Mesenchymal stem cell (in vitro differentiated cells and primary cell): ENCODE results near the gene DLX4.

Source experiments
- DNase-seq: peaks from one replicate; pipeline ENCODE4 v3.0.0-alpha.2; 2013
- H2AFZ ChIP-seq: one replicate; pipeline ENCODE4 v1.6.1; 2013; ENCODE audit warnings: low read depth, mild to moderate bottlenecking, control low read depth, inconsistent platforms, low read length, moderate library complexity
- H2AK5ac ChIP-seq: 2 replicates; pipeline ENCODE4 v1.6.1; 2013; ENCODE audit warnings: low read length, moderate library complexity, mild to moderate bottlenecking, inconsistent platforms; ENCODE audit not compliant: severe bottlenecking
- H2BK120ac ChIP-seq: one replicate; pipeline ENCODE4 v1.6.1; 2013; ENCODE audit warnings: low read depth, mild to moderate bottlenecking, inconsistent platforms, low read length, moderate library complexity
- H2BK12ac ChIP-seq, 2 experiments: one replicate each; pipeline ENCODE4 v1.6.1; 2013; ENCODE audit warnings: inconsistent platforms in 2 of 2, low read length in 2 of 2, mild to moderate bottlenecking in 2 of 2, moderate library complexity in 2 of 2, control low read depth in 1 of 2
- H2BK15ac ChIP-seq: one replicate; pipeline ENCODE4 v1.6.1; 2013; ENCODE audit warnings: mild to moderate bottlenecking, low read depth, inconsistent platforms; ENCODE audit not compliant: poor library complexity, severe bottlenecking
- H2BK5ac ChIP-seq: 2 replicates; pipeline ENCODE4 v1.6.1; 2013; ENCODE audit warnings: low read depth, mild to moderate bottlenecking, low read length, control low read depth, inconsistent platforms; ENCODE audit not compliant: poor library complexity, severe bottlenecking
- H3K14ac ChIP-seq, 2 experiments: one replicate each; pipeline ENCODE4 v1.6.1; 2013; ENCODE audit warnings: inconsistent platforms in 2 of 2, low read length in 2 of 2, control low read depth in 1 of 2, mild to moderate bottlenecking in 1 of 2, moderate library complexity in 1 of 2
- H3K18ac ChIP-seq, 2 experiments: one replicate each; pipeline ENCODE4 v1.6.1; 2013; ENCODE audit warnings: inconsistent platforms in 2 of 2, low read length in 2 of 2, control low read depth in 1 of 2, low read depth in 1 of 2, mild to moderate bottlenecking in 1 of 2
- H3K23ac ChIP-seq, 2 experiments: one replicate each; pipeline ENCODE4 v1.6.1; 2013; ENCODE audit warnings: inconsistent platforms in 2 of 2, low read length in 2 of 2, mild to moderate bottlenecking in 2 of 2, moderate library complexity in 2 of 2, control low read depth in 1 of 2
- H3K27ac ChIP-seq: 2 replicates; pipeline ENCODE4 v1.5.1; 2013; ENCODE audit warnings: mild to moderate bottlenecking, moderate library complexity, low read length, control low read depth, inconsistent platforms; ENCODE audit not compliant: poor library complexity, severe bottlenecking
- H3K27me3 ChIP-seq, 2 experiments: 2 replicates each; pipeline versions ENCODE4 v1.6.1 to v1.7.0; 2013; ENCODE audit warnings: low read length in 2 of 2, mild to moderate bottlenecking in 2 of 2, moderate library complexity in 2 of 2, control low read depth in 1 of 2, inconsistent platforms in 1 of 2; ENCODE audit not compliant: control insufficient read depth in 1 of 2, insufficient read depth in 1 of 2
- H3K36me3 ChIP-seq, 2 experiments: 2 replicates each; pipeline versions ENCODE4 v1.6.1 to v1.7.0; 2013; ENCODE audit warnings: low read length in 2 of 2, control low read depth in 1 of 2, inconsistent platforms in 1 of 2, low read depth in 1 of 2, mild to moderate bottlenecking in 1 of 2; ENCODE audit not compliant: insufficient read depth in 2 of 2, control insufficient read depth in 1 of 2
- H3K4ac ChIP-seq, 2 experiments: one replicate each; pipeline ENCODE4 v1.6.1; 2013; ENCODE audit warnings: inconsistent platforms in 2 of 2, low read length in 2 of 2, mild to moderate bottlenecking in 2 of 2, moderate library complexity in 2 of 2, control low read depth in 1 of 2, low read depth in 1 of 2
- H3K4me1 ChIP-seq: 2 replicates; pipeline ENCODE4 v1.6.1; 2013; ENCODE audit warnings: low read depth, low read length, control low read depth; ENCODE audit not compliant: control insufficient read depth, insufficient read depth
- H3K4me2 ChIP-seq: 2 replicates; pipeline ENCODE4 v1.6.1; 2013; ENCODE audit warnings: low read length, mild to moderate bottlenecking, inconsistent platforms; ENCODE audit not compliant: poor library complexity, severe bottlenecking
- H3K4me3 ChIP-seq, 2 experiments: 2 replicates each; pipeline versions ENCODE4 v1.5.1 to v1.7.0; 2013; ENCODE audit warnings: low read length in 2 of 2, mild to moderate bottlenecking in 2 of 2, control low read depth in 1 of 2, low read depth in 1 of 2; ENCODE audit not compliant: insufficient read depth in 1 of 2
- H3K79me1 ChIP-seq: replicated peaks from 2 replicates; pipeline ENCODE4 v1.6.1; 2013; ENCODE audit warnings: mild to moderate bottlenecking, control low read depth, low read length, inconsistent platforms; ENCODE audit not compliant: poor library complexity, severe bottlenecking
- H3K9ac ChIP-seq: 2 replicates; pipeline ENCODE4 v1.7.0; 2013; ENCODE audit warnings: mild to moderate bottlenecking, low read length, moderate library complexity
- H3K9me3 ChIP-seq: 2 replicates; pipeline ENCODE4 v1.7.0; 2013; ENCODE audit warnings: mild to moderate bottlenecking, low read length; ENCODE audit not compliant: control insufficient read depth
- H4K8ac ChIP-seq: one replicate; pipeline ENCODE4 v1.6.1; 2013; ENCODE audit warnings: inconsistent platforms, mild to moderate bottlenecking, low read length, moderate library complexity
- H4K91ac ChIP-seq: one replicate; pipeline ENCODE4 v1.6.1; 2013; ENCODE audit warnings: mild to moderate bottlenecking, low read length, inconsistent platforms
- WGBS: methylation state at CpG from one replicate; pipeline ENCODE4 v1.1.7; 2013; ENCODE audit warnings: mixed read lengths; 5-methylcytosine and 5-hydroxymethylcytosine counted together

Gene DLX4

DNA sequence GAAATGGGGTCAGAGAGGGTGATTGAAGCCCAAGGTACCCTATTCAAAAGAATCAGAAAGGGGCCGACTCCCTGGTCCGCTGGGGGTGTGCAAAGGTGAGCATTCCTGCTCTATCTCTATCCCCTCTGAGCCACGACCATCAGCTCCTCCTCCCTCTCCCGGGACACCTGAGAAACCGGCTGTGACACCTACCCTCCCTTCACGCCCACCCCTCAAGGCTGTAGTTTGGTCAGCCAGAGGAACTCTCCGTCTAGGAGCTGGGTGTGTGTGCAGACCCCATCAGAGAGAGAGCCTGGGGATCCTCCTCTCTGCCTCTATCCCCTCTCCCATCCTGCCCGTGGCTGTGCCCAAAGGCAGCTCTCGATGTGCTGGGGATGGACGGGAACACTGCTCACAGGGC lies 27.6 kb upstream of the DLX4 start:
- H4K91ac ChIP-seq: no peak overlapping the region
- no peak overlapping the region for H3K4ac ChIP-seq
- no peak overlapping the region for H3K23ac ChIP-seq
- no peak overlapping the region for H3K27ac ChIP-seq
- H3K4me1 ChIP-seq: peaks cover 8% of the 10 kb centered on the region
- no peak overlapping the region for H2BK120ac ChIP-seq
- no peak overlapping the region for H2AFZ ChIP-seq
- H2BK15ac ChIP-seq: no peak overlapping the region
- H2AK5ac ChIP-seq: no peak overlapping the region
- H3K4me3 ChIP-seq: no peak overlapping the region
- no peak overlapping the region for H3K14ac ChIP-seq
- peaks cover 66 to 75% of the 10 kb centered on the region in 2 experiments for H3K27me3 ChIP-seq
- H3K18ac ChIP-seq: no peak overlapping the region
- H3K79me1 ChIP-seq: no peaks in the 10 kb centered on the region
- H3K9ac ChIP-seq: no peak overlapping the region
- DNase-seq: no peak
- H3K9me3 ChIP-seq: no peaks in the 10 kb centered on the region
- H2BK5ac ChIP-seq: no peak overlapping the region
- H4K8ac ChIP-seq: no peak overlapping the region
- H3K4me2 ChIP-seq: no peak overlapping the region
- no peaks in the 10 kb centered on the region for H3K36me3 ChIP-seq
- no peak overlapping the region for H2BK12ac ChIP-seq
- 33% methylated on average over 10 of the region's 10 CpGs for WGBS

DNA sequence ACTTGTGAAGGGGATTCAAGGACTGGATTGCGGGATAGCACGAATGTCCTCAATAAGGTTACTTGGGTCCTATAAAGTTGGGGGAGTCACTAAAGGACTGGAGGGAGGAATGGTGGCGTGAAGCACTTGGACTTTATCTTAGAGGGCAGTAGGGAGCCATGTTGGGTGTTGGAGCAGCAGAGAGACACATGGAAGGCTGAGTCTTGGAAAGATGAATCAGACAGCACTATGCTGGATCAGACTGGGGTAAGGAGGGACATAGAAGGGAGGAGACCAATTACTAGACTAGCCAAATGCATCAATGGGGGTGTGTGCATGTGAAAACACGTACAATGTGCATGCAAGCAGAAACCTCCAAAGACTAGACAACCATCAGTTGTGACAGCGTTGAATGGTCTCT lies 26.0 kb upstream of the DLX4 start:
- H3K4me2 ChIP-seq: no peak overlapping the region
- H3K27me3 ChIP-seq: peaks cover 67 to 77% of the 10 kb centered on the region in 2 experiments
- H4K91ac ChIP-seq: no peak overlapping the region
- H3K36me3 ChIP-seq: no peaks in the 10 kb centered on the region
- no peaks in the 10 kb centered on the region for H3K79me1 ChIP-seq
- no peak overlapping the region for H3K18ac ChIP-seq
- no peak overlapping the region for H3K23ac ChIP-seq
- WGBS: 74% methylated on average over 5 of the region's 5 CpGs
- no peak overlapping the region for H2AFZ ChIP-seq
- no peaks in the 10 kb centered on the region for H3K9me3 ChIP-seq
- no peak overlapping the region for H2BK15ac ChIP-seq
- no peak overlapping the region for H3K4ac ChIP-seq
- H2BK12ac ChIP-seq: no peak overlapping the region
- H3K14ac ChIP-seq: no peak overlapping the region
- no peak overlapping the region for H4K8ac ChIP-seq
- no peak overlapping the region for H2AK5ac ChIP-seq
- H3K4me1 ChIP-seq: peaks cover 16% of the 10 kb centered on the region
- H3K4me3 ChIP-seq: no peak overlapping the region
- H2BK5ac ChIP-seq: no peak overlapping the region
- no peak overlapping the region for H3K9ac ChIP-seq
- DNase-seq: no peak
- no peak overlapping the region for H3K27ac ChIP-seq
- no peak overlapping the region for H2BK120ac ChIP-seq

DNA sequence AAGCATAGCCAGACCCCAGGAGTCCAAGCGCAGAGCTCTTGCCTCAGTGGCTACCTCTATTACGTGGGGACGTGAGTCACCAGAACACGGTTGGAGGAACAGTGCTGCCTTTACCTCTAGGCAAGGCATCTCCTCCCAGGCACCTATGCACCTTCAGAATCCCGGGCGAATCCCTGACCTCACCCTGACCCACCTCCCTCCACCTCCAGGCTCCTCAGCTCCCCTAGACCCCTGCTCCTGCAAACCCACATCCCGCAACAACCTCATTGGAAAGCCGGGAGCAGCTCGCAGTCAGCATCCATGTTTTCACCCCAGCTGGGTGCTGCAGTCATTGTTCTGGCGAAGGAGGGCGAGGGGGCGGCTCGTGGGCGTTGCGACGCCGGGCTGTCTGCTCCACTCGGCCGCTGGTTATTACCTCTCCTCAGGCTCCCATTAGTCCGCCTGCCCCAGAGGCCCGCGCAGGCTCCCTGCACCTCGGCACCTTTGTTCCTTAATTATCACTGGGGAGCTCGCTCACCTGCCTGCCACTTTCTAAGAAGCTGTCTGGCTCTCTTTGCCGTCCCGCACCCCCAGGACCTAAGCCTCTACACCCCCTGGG lies 24.6 kb upstream of the DLX4 start:
- no peak overlapping the region for H3K23ac ChIP-seq
- WGBS: 30% methylated on average over 26 of the region's 26 CpGs
- no peak overlapping the region for H3K4ac ChIP-seq
- H3K4me1 ChIP-seq: peaks cover 13% of the 10 kb centered on the region
- no peak overlapping the region for H2BK15ac ChIP-seq
- no peak overlapping the region for H3K18ac ChIP-seq
- H3K36me3 ChIP-seq: no peaks in the 10 kb centered on the region
- peaks cover 59 to 79% of the 10 kb centered on the region in 2 experiments for H3K27me3 ChIP-seq
- H3K14ac ChIP-seq: no peak overlapping the region
- no peaks in the 10 kb centered on the region for H3K79me1 ChIP-seq
- H2BK5ac ChIP-seq: no peak overlapping the region
- H3K4me2 ChIP-seq: no peak overlapping the region
- no peak overlapping the region for H3K27ac ChIP-seq
- H4K8ac ChIP-seq: no peak overlapping the region
- DNase-seq: no peak
- no peak overlapping the region for H2AFZ ChIP-seq
- H2BK120ac ChIP-seq: no peak overlapping the region
- no peak overlapping the region for H3K9ac ChIP-seq
- no peak overlapping the region for H2BK12ac ChIP-seq
- H4K91ac ChIP-seq: no peak overlapping the region
- H3K9me3 ChIP-seq: no peaks in the 10 kb centered on the region
- H2AK5ac ChIP-seq: no peak overlapping the region
- no peak overlapping the region for H3K4me3 ChIP-seq

DNA sequence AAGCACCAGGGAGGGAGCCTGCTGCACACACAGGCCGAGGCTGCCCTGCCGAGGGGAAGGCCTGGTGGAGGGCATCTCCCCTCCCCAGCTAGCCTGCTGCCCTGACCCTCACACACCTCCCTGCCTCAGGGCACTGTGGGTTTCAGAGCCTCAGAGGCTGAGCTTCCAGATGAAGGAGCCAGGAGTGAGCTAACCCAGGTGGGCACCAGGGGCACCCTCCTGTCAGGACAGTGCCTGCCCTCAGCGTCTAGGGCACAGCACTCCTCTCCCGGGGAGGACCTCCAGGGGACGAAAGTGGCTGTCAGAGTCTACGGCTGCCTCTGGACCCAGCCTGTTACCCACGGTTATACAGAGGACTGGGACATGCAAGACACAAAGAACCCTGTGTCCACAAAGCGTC lies 22.8 kb upstream of the DLX4 start:
- H3K36me3 ChIP-seq: no peaks in the 10 kb centered on the region
- H3K4me3 ChIP-seq: no peak overlapping the region
- no peak overlapping the region for H3K9ac ChIP-seq
- no peak overlapping the region for H2BK5ac ChIP-seq
- no peak overlapping the region for H2AFZ ChIP-seq
- no peak overlapping the region for H3K23ac ChIP-seq
- no peak overlapping the region for H3K27ac ChIP-seq
- H3K4ac ChIP-seq: no peak overlapping the region
- no peak overlapping the region for H3K18ac ChIP-seq
- H3K27me3 ChIP-seq: peaks cover 54 to 73% of the 10 kb centered on the region in 2 experiments
- no peak overlapping the region for H2BK15ac ChIP-seq
- no peak overlapping the region for H4K8ac ChIP-seq
- WGBS: 75% methylated on average over 8 of the region's 8 CpGs
- H3K79me1 ChIP-seq: no peaks in the 10 kb centered on the region
- no peak for DNase-seq
- H3K14ac ChIP-seq: no peak overlapping the region
- no peak overlapping the region for H2AK5ac ChIP-seq
- H3K9me3 ChIP-seq: no peaks in the 10 kb centered on the region
- H4K91ac ChIP-seq: no peak overlapping the region
- H3K4me2 ChIP-seq: no peak overlapping the region
- peaks cover 14% of the 10 kb centered on the region for H3K4me1 ChIP-seq
- H2BK12ac ChIP-seq: no peak overlapping the region
- H2BK120ac ChIP-seq: no peak overlapping the region
